GM20431 (cell line): ENCODE measurements around the gene COLEC11.

Experiments used
- in situ Hi-C: fragments of 300-500 bp; cut with MseI, MboI; formaldehyde crosslinking; loops from one replicate; pipeline ENCODE4 v1.15.0; 2020; ENCODE audit warnings: low sequenced_read_pairs; ENCODE audit not compliant: unreplicated experiment

Gene COLEC11

GRCh38 chr2:3584608-3585260 is 10.2 kb upstream of the COLEC11 start:
- in situ Hi-C loops: no loop called here

GRCh38 chr2:3585261-3586109 is 9.4 kb upstream of the COLEC11 start:
- in situ Hi-C loops: no loop called here

- in situ Hi-C loops: no loop called here
Observed at GRCh38 chr2:3586220-3586619, 8.7 kb upstream of the COLEC11 start.

GRCh38 chr2:3587021-3587420 is 7.9 kb upstream of the COLEC11 start:
- in situ Hi-C loops: no loop called here

GRCh38 chr2:3587432-3587831 is 7.5 kb upstream of the COLEC11 start:
- in situ Hi-C loops: no loop called here

GRCh38 chr2:3588084-3588483 is 6.8 kb upstream of the COLEC11 start:
- in situ Hi-C loops: no loop called here

DNA sequence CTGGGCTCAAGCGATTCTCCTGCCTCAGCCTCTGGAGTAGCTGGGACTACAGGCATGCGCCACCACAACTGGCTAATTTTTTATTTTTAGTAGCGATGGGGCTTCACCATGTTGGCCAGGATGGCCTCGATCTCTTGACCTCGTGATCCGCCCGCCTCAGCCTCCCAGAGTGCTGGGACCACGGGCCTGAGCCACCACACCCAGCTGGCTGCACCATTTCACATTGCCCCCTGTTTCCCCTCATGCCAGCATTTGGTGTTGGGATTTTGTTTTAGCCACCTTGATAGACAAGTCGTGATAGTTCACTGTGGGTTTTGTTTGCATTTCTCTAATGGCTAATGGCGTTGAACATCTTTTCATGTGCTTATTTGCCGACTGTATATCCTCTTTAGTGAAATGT is 5.8 kb upstream of the COLEC11 start:
- in situ Hi-C loops: no loop called here

DNA sequence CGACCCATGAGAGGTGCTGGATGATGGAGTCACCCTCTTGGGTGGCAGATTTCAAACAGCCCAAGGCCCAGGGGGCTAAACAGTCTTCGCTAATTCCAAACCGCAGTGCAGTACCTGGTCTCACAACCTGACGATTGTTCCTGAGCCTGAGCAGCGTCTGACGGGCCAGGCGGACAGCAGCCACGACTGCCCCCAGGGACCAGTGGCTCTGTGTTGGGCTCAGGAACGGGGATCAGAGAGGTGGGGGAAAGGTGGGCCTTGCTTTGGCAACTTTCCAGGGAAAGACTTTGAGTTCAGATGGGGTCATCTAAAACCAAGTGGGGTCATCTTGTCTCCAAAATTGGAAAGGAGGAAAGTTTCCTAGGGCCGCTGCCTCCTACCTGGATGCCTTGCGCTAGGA is 492 bp downstream of the COLEC11 start:
- in situ Hi-C loops: no loop called here

- in situ Hi-C loops: no loop called here
Observed at GRCh38 chr2:3595985-3596384, 1.1 kb downstream of the COLEC11 start.

- in situ Hi-C loops: no loop called here
Observed at GRCh38 chr2:3596901-3597417, 2.0 kb downstream of the COLEC11 start.

DNA sequence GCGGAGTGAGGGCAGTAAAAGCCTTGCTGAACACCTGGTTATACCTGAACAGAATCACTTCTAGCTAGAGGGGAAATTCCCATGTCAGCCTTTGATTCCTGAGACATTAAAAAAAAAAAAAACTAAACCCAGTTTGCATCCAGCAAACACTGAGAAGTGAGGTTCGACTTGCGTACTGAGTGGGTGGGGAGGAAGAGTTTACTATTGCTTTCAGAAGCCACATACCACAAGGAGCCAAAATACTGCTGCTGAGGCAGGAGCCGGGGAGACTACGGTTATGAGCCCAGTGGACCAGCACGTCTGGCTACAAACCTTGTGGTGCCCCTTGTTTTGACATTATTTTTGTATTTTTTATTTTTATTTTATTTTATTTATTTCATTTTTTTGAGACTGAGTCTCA is 2.7 kb downstream of the COLEC11 start:
- in situ Hi-C loops: no loop called here

GRCh38 chr2:3598197-3598910 is 3.4 kb downstream of the COLEC11 start:
- in situ Hi-C loops: no loop called here

- in situ Hi-C loops: no loop called here
Observed at GRCh38 chr2:3598912-3599854, 4.3 kb downstream of the COLEC11 start.

GRCh38 chr2:3600256-3600855 is 5.4 kb downstream of the COLEC11 start:
- in situ Hi-C loops: no loop called here

DNA sequence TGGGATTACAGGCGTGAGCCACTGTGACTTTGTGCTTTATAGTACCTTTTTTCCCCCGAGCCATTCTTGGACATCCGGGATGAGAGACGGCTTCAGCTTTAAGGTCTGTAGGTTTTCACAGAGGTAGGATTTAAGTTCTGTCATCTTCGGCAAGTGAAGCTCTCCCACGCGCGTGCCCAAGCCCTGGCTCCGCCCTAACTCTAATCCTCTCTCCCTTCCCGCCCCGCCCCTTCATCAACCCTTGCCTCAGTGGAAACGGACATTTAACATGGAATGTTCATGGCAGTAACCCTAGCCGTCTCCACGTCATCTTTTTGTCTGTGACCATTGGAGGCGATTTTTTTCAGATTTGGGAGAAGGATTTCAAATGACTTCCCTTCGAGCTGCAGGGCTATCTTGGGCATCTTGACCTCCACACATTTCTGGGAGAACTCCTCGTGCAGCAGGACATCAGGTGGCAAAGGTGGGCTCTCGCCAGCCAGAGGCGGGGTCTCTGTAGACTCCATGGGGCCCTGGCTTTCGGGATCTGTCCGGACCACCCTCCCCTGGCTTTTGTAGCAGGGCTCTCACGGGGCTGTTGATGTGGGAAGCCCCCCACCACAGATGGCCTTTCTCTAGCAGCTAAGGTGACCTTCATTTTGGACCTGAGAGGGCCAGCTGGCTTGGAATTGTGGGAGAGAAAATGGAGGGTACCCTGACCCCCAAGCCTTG is 6.8 kb downstream of the COLEC11 start:
- in situ Hi-C loops: no loop called here

- in situ Hi-C loops: no loop called here
Observed at GRCh38 chr2:3602553-3603339, 7.8 kb downstream of the COLEC11 start.

- in situ Hi-C loops: no loop called here
Observed at GRCh38 chr2:3603536-3604206, 8.8 kb downstream of the COLEC11 start.
